ENCODE data around the gene AURKAIP1. TPM values are rescaled to one million over a fixed set of nuclear protein-coding genes. Genes with fewer than 3 reads are reported as not detected.

The AURKAIP1 gene
- total and polyA plus RNA-seq, 9 of the 15 experiments (the other 6 are each of a cell fraction or from before 2014, with no cell fraction given), result 7.8 to 478 (median 92.0) TPM

GRCh38 chr1:1338278-1338677, 36.7 kb downstream of the AURKAIP1 start:
- Histone ChIP-seq H4K20me1 (replicated peaks; ENCODE audit: control insufficient read depth, insufficient read depth, low read length) (peaks cover 26% of the 10 kb centered on the region; the same call in 1 of the 2 replicates), H3K9ac (ENCODE audit: insufficient read depth in 1 of 2, low read depth in 2 of 2, low read length in 2 of 2) (0 out of 4 replicates have a peak overlapping the region, but pooled peaks of 1 of the 2 experiments have one; percentile 17), H3K9me1 (ENCODE audit: control insufficient read depth, insufficient read depth, low read length) (peaks cover 3% of the 10 kb centered on the region), H3K4me1 (replicated peaks in 1 of 2; ENCODE audit: control insufficient read depth in 2 of 2, insufficient read depth in 2 of 2, low read length in 2 of 2) (peaks cover 0 to 86% of the 10 kb centered on the region in 2 experiments; a peak in 2 of 5 replicates), H3K27me3 (ENCODE audit: control insufficient read depth in 2 of 2, insufficient read depth in 2 of 2, low read length in 2 of 2) (no peaks in the 10 kb centered on the region), H2AFZ (ENCODE audit: low read depth, low read length) (no peak overlapping the region), H3K9me3 (replicated peaks; ENCODE audit: control insufficient read depth, insufficient read depth, low read depth, low read length) (peaks cover 2% of the 10 kb centered on the region; the same call in 1 of the 2 replicates), H3K4me3 (no peak overlapping the region), H3K36me3 (ENCODE audit: control insufficient read depth, insufficient read depth, low read length) (peaks cover 83% of the 10 kb centered on the region; the same call in 2 of the 3 replicates), H3K27ac (ENCODE audit: extremely low read depth, low read depth, low read length) (no peak overlapping the region), H3K79me2 (ENCODE audit: control insufficient read depth, insufficient read depth, low read length) (peaks cover 7% of the 10 kb centered on the region), H3K4me2 (ENCODE audit: insufficient read depth, low read length) (no peak overlapping the region)
- FAIRE-seq (no peak), DNase-seq (ENCODE audit: extremely low read depth in 1 of 4, low spot score in 3 of 4) (no peak), ATAC-seq (no peak)
- POLR2A ChIA-PET, result interaction anchor here (0.6 to 1.7 kb wide), 5 partner anchors 8 to 276 kb away, joined by 3 to 7 read pairs (median 5); no protein-coding TSS in a partner anchor
- TF ChIP-seq RBM22 (IDR thresholded peaks at IDR 0.05; ENCODE audit: low read depth, low read length, poor library complexity, severe bottlenecking), result peak; percentile 18
- no peak for TF ChIP-seq RFX5 (IDR thresholded peaks at IDR 0.05; ENCODE audit: low read depth, low read length)
- TF ChIP-seq TAF7 (tag; IDR thresholded peaks at IDR 0.05), result no peak
- TF ChIP-seq, protein P1, sequence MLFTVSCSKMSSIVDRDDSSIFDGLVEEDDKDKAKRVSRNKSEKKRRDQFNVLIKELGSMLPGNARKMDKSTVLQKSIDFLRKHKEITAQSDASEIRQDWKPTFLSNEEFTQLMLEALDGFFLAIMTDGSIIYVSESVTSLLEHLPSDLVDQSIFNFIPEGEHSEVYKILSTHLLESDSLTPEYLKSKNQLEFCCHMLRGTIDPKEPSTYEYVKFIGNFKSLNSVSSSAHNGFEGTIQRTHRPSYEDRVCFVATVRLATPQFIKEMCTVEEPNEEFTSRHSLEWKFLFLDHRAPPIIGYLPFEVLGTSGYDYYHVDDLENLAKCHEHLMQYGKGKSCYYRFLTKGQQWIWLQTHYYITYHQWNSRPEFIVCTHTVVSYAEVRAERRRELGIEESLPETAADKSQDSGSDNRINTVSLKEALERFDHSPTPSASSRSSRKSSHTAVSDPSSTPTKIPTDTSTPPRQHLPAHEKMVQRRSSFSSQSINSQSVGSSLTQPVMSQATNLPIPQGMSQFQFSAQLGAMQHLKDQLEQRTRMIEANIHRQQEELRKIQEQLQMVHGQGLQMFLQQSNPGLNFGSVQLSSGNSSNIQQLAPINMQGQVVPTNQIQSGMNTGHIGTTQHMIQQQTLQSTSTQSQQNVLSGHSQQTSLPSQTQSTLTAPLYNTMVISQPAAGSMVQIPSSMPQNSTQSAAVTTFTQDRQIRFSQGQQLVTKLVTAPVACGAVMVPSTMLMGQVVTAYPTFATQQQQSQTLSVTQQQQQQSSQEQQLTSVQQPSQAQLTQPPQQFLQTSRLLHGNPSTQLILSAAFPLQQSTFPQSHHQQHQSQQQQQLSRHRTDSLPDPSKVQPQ (CRISPR knock-in tag; IDR thresholded peaks at IDR 0.05; ENCODE audit: borderline replicate concordance), result no peak
- TF ChIP-seq EZH2 (IDR thresholded peaks at IDR 0.05; ENCODE audit: borderline replicate concordance, low read depth, low read length), result no peak
- TF ChIP-seq, protein P2, sequence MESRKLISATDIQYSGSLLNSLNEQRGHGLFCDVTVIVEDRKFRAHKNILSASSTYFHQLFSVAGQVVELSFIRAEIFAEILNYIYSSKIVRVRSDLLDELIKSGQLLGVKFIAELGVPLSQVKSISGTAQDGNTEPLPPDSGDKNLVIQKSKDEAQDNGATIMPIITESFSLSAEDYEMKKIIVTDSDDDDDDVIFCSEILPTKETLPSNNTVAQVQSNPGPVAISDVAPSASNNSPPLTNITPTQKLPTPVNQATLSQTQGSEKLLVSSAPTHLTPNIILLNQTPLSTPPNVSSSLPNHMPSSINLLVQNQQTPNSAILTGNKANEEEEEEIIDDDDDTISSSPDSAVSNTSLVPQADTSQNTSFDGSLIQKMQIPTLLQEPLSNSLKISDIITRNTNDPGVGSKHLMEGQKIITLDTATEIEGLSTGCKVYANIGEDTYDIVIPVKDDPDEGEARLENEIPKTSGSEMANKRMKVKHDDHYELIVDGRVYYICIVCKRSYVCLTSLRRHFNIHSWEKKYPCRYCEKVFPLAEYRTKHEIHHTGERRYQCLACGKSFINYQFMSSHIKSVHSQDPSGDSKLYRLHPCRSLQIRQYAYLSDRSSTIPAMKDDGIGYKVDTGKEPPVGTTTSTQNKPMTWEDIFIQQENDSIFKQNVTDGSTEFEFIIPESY (CRISPR knock-in tag; IDR thresholded peaks at IDR 0.05), result peak; percentile 90
- TF ChIP-seq KLF1 (tag; IDR thresholded peaks at IDR 0.05), result no peak
- no peak for TF ChIP-seq ZNF347 (CRISPR knock-in tag; IDR thresholded peaks at IDR 0.05; ENCODE audit: low read depth)
- TF ChIP-seq POLR3G (IDR thresholded peaks at IDR 0.05; ENCODE audit: extremely low read depth, insufficient read length, insufficient replicate concordance), result no peak
- TF ChIP-seq ZNF717 (CRISPR knock-in tag; IDR thresholded peaks at IDR 0.05), result no peak
- TF ChIP-seq ZNF23 (CRISPR knock-in tag; IDR thresholded peaks at IDR 0.05), result no peak
- TF ChIP-seq NCOA1 (IDR thresholded peaks at IDR 0.05; ENCODE audit: low read depth), result no peak
- TF ChIP-seq KDM5B (IDR thresholded peaks at IDR 0.05; ENCODE audit: insufficient replicate concordance, low read depth, low read length), result no peak
- TF ChIP-seq PRPF4 (IDR thresholded peaks at IDR 0.05; ENCODE audit: insufficient read depth, low read depth, low read length, poor library complexity, severe bottlenecking), result no peak
- TF ChIP-seq, protein P3, sequence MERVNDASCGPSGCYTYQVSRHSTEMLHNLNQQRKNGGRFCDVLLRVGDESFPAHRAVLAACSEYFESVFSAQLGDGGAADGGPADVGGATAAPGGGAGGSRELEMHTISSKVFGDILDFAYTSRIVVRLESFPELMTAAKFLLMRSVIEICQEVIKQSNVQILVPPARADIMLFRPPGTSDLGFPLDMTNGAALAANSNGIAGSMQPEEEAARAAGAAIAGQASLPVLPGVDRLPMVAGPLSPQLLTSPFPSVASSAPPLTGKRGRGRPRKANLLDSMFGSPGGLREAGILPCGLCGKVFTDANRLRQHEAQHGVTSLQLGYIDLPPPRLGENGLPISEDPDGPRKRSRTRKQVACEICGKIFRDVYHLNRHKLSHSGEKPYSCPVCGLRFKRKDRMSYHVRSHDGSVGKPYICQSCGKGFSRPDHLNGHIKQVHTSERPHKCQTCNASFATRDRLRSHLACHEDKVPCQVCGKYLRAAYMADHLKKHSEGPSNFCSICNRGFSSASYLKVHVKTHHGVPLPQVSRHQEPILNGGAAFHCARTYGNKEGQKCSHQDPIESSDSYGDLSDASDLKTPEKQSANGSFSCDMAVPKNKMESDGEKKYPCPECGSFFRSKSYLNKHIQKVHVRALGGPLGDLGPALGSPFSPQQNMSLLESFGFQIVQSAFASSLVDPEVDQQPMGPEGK (CRISPR knock-in tag; IDR thresholded peaks at IDR 0.05; ENCODE audit: borderline replicate concordance), result no peak
- intact Hi-C loops (cut with micrococcal nuclease), result no loop called here
- CTCF ChIA-PET (ENCODE audit: low intra/inter-chr PET ratio), result no interaction called here
- in situ Hi-C loops (cut with MboI), result no loop called here
- 97% methylated on average over 31 of the region's 36 CpGs for WGBS (ENCODE audit: insufficient coverage, low coverage, missing lambda C conversion rate)
- BruUV-seq (replicated peaks), result no TSS peak

Data from K562 (cell line).